Fibroblast of upper back skin (primary cell): ENCODE data around the gene CHSY3.
"Not testable (repeated sequence)": the region's sequence is repeated elsewhere in the genome, so short reads cannot be mapped to it uniquely, and the experiment has no call there.

Source experiments
- DNase-seq: peaks from one replicate; pipeline ENCODE4 v3.0.0-alpha.2; 2013

The CHSY3 gene

GRCh38 chr5:130171699-130172098 lies 267.4 kb downstream of the CHSY3 start:
- DNase-seq, result no peak

- no peak for DNase-seq
Measured at GRCh38 chr5:130183115-130183514, 278.9 kb downstream of the CHSY3 start.

- DNase-seq, result no peak
Measured at GRCh38 chr5:130189961-130190360, 285.7 kb downstream of the CHSY3 start.

GRCh38 chr5:130198927-130199326 lies 294.7 kb downstream of the CHSY3 start:
- peak; percentile 30 for DNase-seq

GRCh38 chr5:130206686-130207085 lies 302.4 kb downstream of the CHSY3 start:
- DNase-seq, result no peak

GRCh38 chr5:130213607-130214006 lies 309.3 kb downstream of the CHSY3 start:
- DNase-seq, result peak; percentile 26

GRCh38 chr5:130216286-130216685 lies 312.0 kb downstream of the CHSY3 start:
- no peak for DNase-seq

- DNase-seq, result peak; percentile 82
Measured at GRCh38 chr5:130222573-130222972, 318.3 kb downstream of the CHSY3 start.

- not testable (repeated sequence) for DNase-seq
Measured at GRCh38 chr5:130226556-130226955, 322.3 kb downstream of the CHSY3 start.

GRCh38 chr5:130227699-130228098 lies 323.4 kb downstream of the CHSY3 start:
- peak; percentile 27 for DNase-seq

GRCh38 chr5:130231786-130232185 lies 327.5 kb downstream of the CHSY3 start:
- DNase-seq, result peak; percentile 18

GRCh38 chr5:130234816-130235215 lies 330.6 kb downstream of the CHSY3 start:
- peak; percentile 69 for DNase-seq
